Brain pericyte (primary cell): ENCODE data around the gene TTLL11.

Experiments
- DNase-seq: peaks from one replicate; pipeline ENCODE4 v3.0.0-alpha.2; 2012; ENCODE audit warnings: low read depth, low spot score

TTLL11 gene

GRCh38 chr9:122053064-122053463 is 40.0 kb downstream of the TTLL11 start:
- no peak for DNase-seq

DNA sequence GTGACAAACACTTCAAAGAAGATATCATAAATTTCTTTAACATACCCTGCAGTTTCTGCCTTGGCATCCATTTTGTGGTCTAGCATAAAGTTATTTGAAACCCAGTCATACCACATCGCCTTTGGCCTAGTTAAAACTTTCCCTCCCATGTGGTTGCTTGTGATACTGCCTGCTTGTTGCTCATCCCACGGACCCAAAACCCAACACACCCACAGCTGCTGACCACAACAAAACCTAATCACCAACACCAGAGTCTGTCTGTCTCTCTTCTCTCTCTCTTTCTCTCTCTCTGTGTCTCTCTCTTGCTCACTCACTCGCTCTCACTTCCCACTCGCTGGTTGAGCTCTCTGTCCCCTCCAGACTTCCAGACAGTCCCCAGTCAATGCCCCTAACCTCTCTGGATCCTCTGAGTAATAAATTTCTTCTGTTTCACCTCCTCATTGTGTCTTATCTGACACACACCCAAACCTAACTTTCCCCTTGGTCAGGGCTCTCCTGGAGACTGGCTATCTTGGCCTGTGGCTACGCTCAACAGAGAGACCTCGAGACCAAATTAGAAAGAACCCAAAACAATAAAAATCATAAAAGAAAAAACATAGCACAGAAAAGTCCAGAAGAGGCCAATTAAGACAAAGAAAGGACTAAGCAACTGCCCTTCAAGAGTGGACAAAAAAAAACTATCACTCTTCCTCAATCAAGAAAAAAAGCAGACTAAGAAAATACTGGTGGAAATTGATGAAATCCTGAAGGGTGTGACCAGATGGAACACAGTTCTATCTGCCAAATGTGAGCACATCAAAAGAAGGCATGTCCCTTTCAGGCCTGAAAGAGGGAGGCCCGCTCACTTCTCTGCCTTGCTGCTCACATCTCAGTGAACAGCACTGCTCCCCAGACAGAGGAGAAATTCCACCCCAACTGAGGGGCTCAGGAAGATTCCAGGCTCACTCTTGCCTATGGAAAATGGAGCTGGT is 41.5 kb downstream of the TTLL11 start:
- no peak for DNase-seq

GRCh38 chr9:122050167-122050566 is 42.9 kb downstream of the TTLL11 start:
- DNase-seq: no peak

DNA sequence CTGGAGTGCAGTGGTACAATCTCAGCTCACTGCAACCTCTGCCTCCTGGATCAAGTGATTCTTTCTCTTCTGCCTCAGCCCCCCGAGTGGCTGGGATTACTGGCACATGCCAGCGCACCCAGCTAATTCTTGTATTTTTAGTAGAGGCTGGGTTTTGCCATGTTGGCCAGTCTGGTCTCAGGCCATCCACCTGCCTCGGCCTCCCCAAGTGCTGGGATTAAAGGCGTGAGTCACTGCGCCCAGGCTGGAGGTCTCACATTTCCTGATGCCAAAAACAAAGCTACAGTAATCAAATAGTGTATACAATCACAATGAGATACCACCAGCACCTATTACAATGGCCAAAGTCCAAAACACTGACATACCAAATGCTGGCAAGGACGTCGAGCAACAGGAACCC is 51.1 kb downstream of the TTLL11 start:
- no peak for DNase-seq

DNA sequence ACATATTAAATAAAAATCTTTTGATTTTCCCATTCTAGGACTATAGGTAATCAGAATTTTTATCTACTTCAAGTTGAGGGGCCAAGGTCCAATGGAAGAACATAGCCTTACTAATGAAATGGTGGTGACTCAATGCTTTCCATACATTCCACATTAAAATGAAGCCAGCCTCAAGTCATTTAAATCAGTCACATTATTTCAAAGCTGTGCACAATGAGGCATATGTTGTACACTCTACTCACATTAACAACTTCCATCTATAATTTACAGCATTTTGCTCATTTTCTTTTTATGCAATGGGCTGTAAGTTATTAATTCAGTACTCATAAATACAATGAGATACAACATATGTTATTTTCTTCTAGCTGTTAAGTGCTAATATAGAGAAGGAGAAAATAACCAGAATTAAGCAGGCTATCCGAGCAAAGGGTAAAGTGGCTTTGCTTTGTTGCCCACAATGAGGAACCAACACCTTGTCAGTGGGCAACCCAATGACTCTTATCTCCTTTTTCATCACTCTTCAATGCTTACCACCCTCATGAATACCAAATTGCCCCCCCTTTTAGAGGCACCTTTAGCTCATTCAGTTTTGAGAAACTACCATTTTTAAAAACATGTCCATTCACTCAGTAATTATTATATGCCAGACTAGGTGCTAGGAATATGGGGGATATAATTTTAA is 52.4 kb downstream of the TTLL11 start:
- no peak for DNase-seq

GRCh38 chr9:122039234-122039633 is 53.9 kb downstream of the TTLL11 start:
- no peak for DNase-seq

DNA sequence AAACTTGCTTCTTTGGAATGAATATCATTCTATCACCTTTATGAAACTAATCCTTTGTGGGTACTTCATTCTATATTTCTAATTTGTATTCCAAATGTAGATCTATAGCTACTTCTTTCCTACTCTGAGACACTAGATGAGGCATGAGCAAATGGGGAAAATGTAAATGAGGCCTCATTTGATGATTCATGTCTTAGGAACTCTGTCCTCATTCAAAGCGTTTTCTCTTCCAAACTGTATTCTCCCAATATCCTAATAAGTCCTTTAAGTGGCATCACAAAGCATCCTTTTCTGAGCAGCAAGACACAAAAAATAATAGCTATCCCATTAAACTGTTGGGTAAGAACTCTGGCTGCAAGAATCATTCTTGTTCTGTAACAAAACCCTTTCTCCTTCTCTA is 56.1 kb downstream of the TTLL11 start:
- no peak for DNase-seq

GRCh38 chr9:122036408-122036807 is 56.7 kb downstream of the TTLL11 start:
- DNase-seq: no peak

GRCh38 chr9:122033775-122034373 is 59.2 kb downstream of the TTLL11 start:
- DNase-seq: no peak

DNA sequence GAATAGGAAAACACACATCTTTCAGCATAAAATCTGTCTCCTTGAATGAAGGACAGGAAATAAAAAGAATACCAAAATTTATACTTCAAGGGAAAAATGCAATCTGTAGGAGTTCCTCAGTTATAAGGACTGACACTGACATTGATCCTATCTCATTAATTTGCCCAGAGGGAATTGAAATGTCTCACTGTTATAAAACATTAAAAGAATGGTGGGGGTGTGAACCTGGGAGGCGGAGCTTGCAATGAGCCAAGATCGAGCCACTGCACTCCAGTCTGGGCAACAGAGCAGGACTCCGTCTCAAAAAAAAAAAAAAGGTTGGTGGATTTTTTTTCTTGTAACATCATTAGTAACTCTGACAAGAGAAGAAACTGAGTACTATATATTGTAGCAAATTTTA is 60.8 kb downstream of the TTLL11 start:
- no peak for DNase-seq

- no peak for DNase-seq
Observed at GRCh38 chr9:122031776-122032175, 61.3 kb downstream of the TTLL11 start.

- DNase-seq: no peak
Observed at GRCh38 chr9:122031157-122031556, 62.0 kb downstream of the TTLL11 start.

DNA sequence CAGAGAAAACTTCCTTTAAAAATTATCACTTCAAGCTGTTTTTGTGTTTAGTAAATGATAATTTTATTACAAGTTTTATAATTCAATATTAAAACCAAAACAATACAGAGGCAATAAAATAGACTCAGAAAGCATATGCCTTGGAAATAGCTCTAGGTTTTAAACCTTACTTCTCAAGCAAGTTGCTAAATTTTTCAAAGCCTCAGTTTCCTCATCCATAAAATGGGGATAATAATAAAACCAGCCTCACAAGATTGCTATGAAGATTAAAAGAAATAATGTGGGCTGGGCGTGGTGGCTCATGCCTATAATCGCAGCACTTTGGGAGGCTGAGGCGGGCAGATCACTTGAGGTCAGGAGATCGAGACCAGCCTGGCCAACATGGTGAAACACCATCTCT is 62.8 kb downstream of the TTLL11 start:
- DNase-seq: no peak

- no peak for DNase-seq
Observed at GRCh38 chr9:122029898-122030297, 63.2 kb downstream of the TTLL11 start.

- no peak for DNase-seq
Observed at GRCh38 chr9:122028089-122028488, 65.0 kb downstream of the TTLL11 start.

- DNase-seq: no peak
Observed at GRCh38 chr9:122020398-122020797, 72.7 kb downstream of the TTLL11 start.

DNA sequence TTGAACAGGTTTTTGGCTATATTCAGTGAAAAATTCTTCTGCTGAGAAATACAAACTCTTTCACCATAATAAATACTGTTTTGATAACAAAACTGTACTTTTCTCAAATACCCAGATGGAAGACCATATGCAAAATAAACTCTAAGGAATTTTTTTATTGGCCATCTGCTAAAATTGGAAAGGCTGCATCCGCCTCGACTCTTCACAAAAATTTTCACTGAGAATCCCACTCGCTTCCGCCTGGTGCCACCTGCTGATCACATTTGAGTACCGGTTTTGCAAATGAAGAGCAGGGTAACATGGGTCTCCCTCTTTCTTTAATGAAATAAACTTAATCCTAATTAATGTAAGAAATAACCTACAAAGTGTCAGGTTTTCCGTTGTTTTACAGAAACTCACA is 76.4 kb downstream of the TTLL11 start:
- DNase-seq: no peak

DNA sequence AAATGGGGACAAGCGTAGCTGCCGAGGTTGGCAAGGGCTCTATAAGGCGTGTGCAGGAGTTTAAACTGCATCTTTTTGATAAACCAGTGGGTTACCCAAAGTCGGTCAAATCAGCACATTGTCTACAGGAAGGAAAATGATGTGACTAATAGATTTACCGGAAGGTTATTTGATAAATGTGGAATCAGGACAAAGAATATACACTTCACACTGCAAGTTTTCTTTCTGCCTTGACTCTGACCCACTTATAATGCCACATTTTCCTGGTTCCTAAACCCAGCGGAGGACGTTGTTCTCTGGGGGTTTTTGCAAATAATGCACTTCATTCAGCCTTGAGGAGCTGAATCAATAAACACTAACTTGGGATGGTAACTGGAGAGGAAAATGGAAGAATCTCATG is 76.8 kb downstream of the TTLL11 start:
- DNase-seq: no peak

DNA sequence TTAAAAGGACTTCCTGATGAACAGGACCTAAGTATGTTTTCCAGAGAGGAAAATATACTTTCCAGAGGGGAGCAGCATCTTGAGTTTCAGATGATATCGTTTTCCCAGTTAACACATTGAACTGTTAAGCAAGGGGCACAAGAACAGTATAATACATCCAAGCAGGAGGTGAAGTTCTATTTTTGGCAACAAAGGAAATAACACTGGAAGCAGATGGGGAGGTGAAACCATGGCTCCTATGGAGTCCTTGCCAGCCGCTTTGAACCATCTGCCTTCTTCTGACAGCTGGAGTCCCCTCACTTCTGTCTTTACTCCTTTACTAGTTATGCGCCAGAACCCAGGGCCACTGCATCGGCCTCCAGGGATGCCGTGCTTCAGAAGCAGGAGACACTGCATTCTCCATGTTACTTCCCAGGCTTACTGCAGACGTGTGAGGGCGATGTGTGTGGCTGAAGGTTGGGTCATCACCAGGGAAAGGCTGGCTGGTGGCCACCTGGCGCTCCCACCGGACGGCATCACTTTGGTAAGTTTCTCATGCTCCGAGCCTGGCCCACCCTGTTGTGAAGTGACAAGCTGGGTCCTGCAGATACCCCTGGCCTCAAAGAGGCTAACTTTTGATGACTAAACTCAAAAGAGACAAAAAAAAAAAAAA is 77.8 kb downstream of the TTLL11 start:
- no peak for DNase-seq

GRCh38 chr9:122011818-122012498 is 81.2 kb downstream of the TTLL11 start:
- DNase-seq: no peak

DNA sequence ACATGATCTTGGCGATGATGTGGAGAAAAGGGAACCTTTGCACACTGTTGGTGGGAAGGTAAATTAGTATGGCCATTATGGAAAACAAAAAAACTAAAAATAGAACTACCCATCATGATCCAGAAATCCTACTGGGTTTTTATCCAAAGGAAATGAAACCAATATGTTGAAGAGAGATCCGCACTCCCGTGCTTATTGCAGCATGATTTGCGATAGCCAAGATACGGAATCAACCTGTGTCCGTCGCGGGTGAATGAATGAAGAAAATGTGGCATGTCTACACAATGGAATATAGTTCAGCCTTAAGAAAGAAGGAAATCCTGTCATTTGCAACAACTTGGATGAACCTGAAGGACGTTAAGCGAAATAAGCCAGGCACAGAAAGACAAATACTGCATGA is 84.5 kb downstream of the TTLL11 start:
- no peak for DNase-seq
